Neuronal stem cell (in vitro differentiated cells): ENCODE results near the gene APEH. TPM values are rescaled to one million over a fixed set of nuclear protein-coding genes. Genes with fewer than 3 reads are reported as not detected.
A peak's percentile ranks its signal among the peaks of the same experiment; 100 is the strongest.

ENCODE experiments used
- DNase-seq: peaks from one replicate; pipeline ENCODE4 v3.0.0-alpha.2; 2013; ENCODE audit warnings: low spot score
- H2AFZ ChIP-seq: one replicate; pipeline ENCODE4 v1.6.1; 2013; ENCODE audit warnings: mild to moderate bottlenecking, low read length, inconsistent platforms
- H2AK5ac ChIP-seq: 2 replicates; pipeline ENCODE4 v1.6.1; 2013; ENCODE audit warnings: low read depth, mild to moderate bottlenecking, inconsistent platforms, low read length, moderate library complexity, mixed read lengths
- H2BK120ac ChIP-seq: 2 replicates; pipeline ENCODE4 v1.6.1; 2013; ENCODE audit warnings: low read depth, mild to moderate bottlenecking, inconsistent platforms, low read length, moderate library complexity, mixed read lengths
- H2BK12ac ChIP-seq: one replicate; pipeline ENCODE4 v1.6.1; 2013; ENCODE audit warnings: low read length, inconsistent platforms
- H2BK15ac ChIP-seq: 2 replicates; pipeline ENCODE4 v1.6.1; 2013; ENCODE audit warnings: mild to moderate bottlenecking, low read length, inconsistent platforms, mixed read lengths
- H2BK5ac ChIP-seq: one replicate; pipeline ENCODE4 v1.6.1; 2013; ENCODE audit warnings: inconsistent platforms, mild to moderate bottlenecking, low read length, moderate library complexity
- H3K14ac ChIP-seq: one replicate; pipeline ENCODE4 v1.6.1; 2013; ENCODE audit warnings: low read length, inconsistent platforms
- H3K18ac ChIP-seq: 2 replicates; pipeline ENCODE4 v1.6.1; 2013; ENCODE audit warnings: low read length, inconsistent platforms
- H3K23ac ChIP-seq: 2 replicates; pipeline ENCODE4 v1.6.1; 2013; ENCODE audit warnings: low read depth, mild to moderate bottlenecking, mixed read lengths, low read length, inconsistent platforms; ENCODE audit not compliant: poor library complexity
- H3K27ac ChIP-seq: replicated peaks from 3 replicates; pipeline ENCODE4 v1.5.1; 2013; ENCODE audit warnings: low read length, inconsistent platforms
- H3K27me3 ChIP-seq, 3 experiments: 2 replicates each; pipeline ENCODE4 v1.6.1; 2013; ENCODE audit warnings: low read length in 3 of 3, mild to moderate bottlenecking in 2 of 3, inconsistent platforms in 1 of 3, low read depth in 1 of 3, mixed read lengths in 1 of 3, moderate library complexity in 1 of 3; ENCODE audit not compliant: control insufficient read depth in 3 of 3, insufficient read depth in 3 of 3
- H3K36me3 ChIP-seq, 2 donors: replicated peaks in 1 of 2; 2 replicates each; pipeline ENCODE4 v1.6.1; 2013; ENCODE audit warnings: low read length in 2 of 2; ENCODE audit not compliant: control insufficient read depth in 2 of 2, insufficient read depth in 2 of 2
- H3K4ac ChIP-seq: 2 replicates; pipeline ENCODE4 v1.6.1; 2013; ENCODE audit warnings: inconsistent platforms, mild to moderate bottlenecking, low read length, moderate library complexity
- H3K4me1 ChIP-seq, 2 donors: 1 replicate in 1 of 2; 2 replicates in 1 of 2; pipeline ENCODE4 v1.6.1; 2013; ENCODE audit warnings: low read length in 2 of 2, low read depth in 1 of 2; ENCODE audit not compliant: control insufficient read depth in 2 of 2, insufficient read depth in 1 of 2
- H3K4me2 ChIP-seq: one replicate; pipeline ENCODE4 v1.6.1; 2013; ENCODE audit warnings: mild to moderate bottlenecking, low read length, inconsistent platforms; ENCODE audit not compliant: insufficient read depth, poor library complexity, severe bottlenecking
- H3K4me3 ChIP-seq, 2 donors: 2 replicates each; pipeline ENCODE4 v1.5.1; 2013; ENCODE audit warnings: low read length in 2 of 2, mild to moderate bottlenecking in 2 of 2, inconsistent platforms in 1 of 2, moderate library complexity in 1 of 2
- H3K79me1 ChIP-seq: one replicate; pipeline ENCODE4 v1.6.1; 2013; ENCODE audit warnings: low read depth, mild to moderate bottlenecking, inconsistent platforms, low read length, moderate library complexity
- H3K9ac ChIP-seq: one replicate; pipeline ENCODE4 v1.6.1; 2013; ENCODE audit warnings: mild to moderate bottlenecking, low read depth, low read length, inconsistent platforms; ENCODE audit not compliant: poor library complexity
- H3K9me3 ChIP-seq, 2 donors: replicated peaks in 1 of 2; 2 replicates each; pipeline versions ENCODE3 to v1.6.1; 2013; ENCODE audit warnings: low read length in 2 of 2, mild to moderate bottlenecking in 2 of 2, inconsistent platforms in 1 of 2, low read depth in 1 of 2, mixed read lengths in 1 of 2, moderate library complexity in 1 of 2; ENCODE audit not compliant: control insufficient read depth in 2 of 2, insufficient read depth in 1 of 2
- H4K8ac ChIP-seq: one replicate; pipeline ENCODE4 v1.6.1; 2013; ENCODE audit warnings: low read depth, mild to moderate bottlenecking, inconsistent platforms, low read length, moderate library complexity
- H4K91ac ChIP-seq: one replicate; pipeline ENCODE4 v1.6.1; 2013; ENCODE audit warnings: low read length, low read depth, mild to moderate bottlenecking, inconsistent platforms; ENCODE audit not compliant: poor library complexity
- WGBS, 2 donors: extraction: QIAGEN DNeasy Blood & Tissue Kit; methylation state at CpG; one replicate each; pipeline ENCODE4 v1.1.7; 2013; ENCODE audit warnings: missing lambda C conversion rate in 2 of 2, mixed read lengths in 1 of 2; ENCODE audit not compliant: insufficient read length in 2 of 2, insufficient replicate concordance in 1 of 2; ENCODE audit errors: extremely low coverage in 2 of 2; 5-methylcytosine and 5-hydroxymethylcytosine counted together
- polyA plus RNA-seq, 2 experiments: library from polyadenylated mRNA; stranded (reverse); fragments of 200-250 nt; gene quantifications; one replicate each; pipeline ENCODE4 v1.2.3, GENCODE V29; 2013

The APEH gene
- 50.1 TPM for polyA plus RNA-seq (2013, experiment 1 of 2)
- polyA plus RNA-seq (2013, experiment 2 of 2) = 46.8 TPM

GRCh38 chr3:49673715-49674496, at the start of gene APEH:
TSS of gene APEH (plus strand) at chr3:49674351. CDS start at chr3:49674402, 51 bp downstream.
- peak within 1 kb of the TSS; percentile 90 for H3K9ac ChIP-seq
- H3K18ac ChIP-seq = peak within 1 kb of the TSS; percentile 93
- H3K4me2 ChIP-seq = peak within 1 kb of the TSS; percentile 92
- H3K9me3 ChIP-seq = no peaks in the 10 kb centered on the region
- no peak within 1 kb of the TSS for H2BK12ac ChIP-seq
- H4K8ac ChIP-seq = no peak within 1 kb of the TSS
- H3K27ac ChIP-seq = peak within 1 kb of the TSS; percentile 91
- H2AFZ ChIP-seq = peak within 1 kb of the TSS; percentile 93
- H2BK120ac ChIP-seq = peak within 1 kb of the TSS; percentile 73
- H4K91ac ChIP-seq = no peak within 1 kb of the TSS
- no peaks in the 10 kb centered on the region for H3K27me3 ChIP-seq
- peak within 1 kb of the TSS; percentile 90 to 96 for H3K4me3 ChIP-seq
- H3K23ac ChIP-seq = peak within 1 kb of the TSS; percentile 78
- H3K14ac ChIP-seq = peak within 1 kb of the TSS; percentile 11
- H3K79me1 ChIP-seq = peaks cover 4% of the 10 kb centered on the region
- peak within 1 kb of the TSS; percentile 97 for H2AK5ac ChIP-seq
- H3K36me3 ChIP-seq = peaks cover 26 to 38% of the 10 kb centered on the region in 2 donors
- peak; percentile 95 for DNase-seq
- H3K4me1 ChIP-seq = peaks cover 7 to 10% of the 10 kb centered on the region in 2 donors
- peak within 1 kb of the TSS; percentile 80 for H3K4ac ChIP-seq
- WGBS, 2 donors = no CpG with 5 or more reads among the region's 71 CpGs
- H2BK15ac ChIP-seq = peak within 1 kb of the TSS; percentile 32
- H2BK5ac ChIP-seq = peak within 1 kb of the TSS; percentile 78

- Histone ChIP-seq H3K4me3 (no peak overlapping the region), H3K9ac (peak overlapping the region; percentile 73), H4K8ac (no peak overlapping the region), H2BK12ac (no peak overlapping the region), H3K4ac (no peak overlapping the region), H3K36me3 (peaks cover 0 to 15% of the 10 kb centered on the region in 2 donors), H2AK5ac (no peak overlapping the region), H3K27ac (no peak overlapping the region), H2AFZ (no peak overlapping the region), H3K4me2 (no peak overlapping the region), H3K9me3 (no peaks in the 10 kb centered on the region), H3K27me3 (no peaks in the 10 kb centered on the region), H3K4me1 (no peaks in the 10 kb centered on the region), H3K23ac (no peak overlapping the region), H4K91ac (no peak overlapping the region), H3K14ac (peak overlapping the region; percentile 51), H2BK120ac (no peak overlapping the region), H3K18ac (peak overlapping the region; percentile 13), H2BK5ac (no peak overlapping the region), H2BK15ac (no peak overlapping the region), H3K79me1 (no peaks in the 10 kb centered on the region)
- no CpG with 5 or more reads among the region's 13 CpGs for WGBS, 2 donors
- no peak for DNase-seq
Measured at GRCh38 chr3:49625071-49625470, 49.1 kb upstream of the APEH start.

- no peak overlapping the region for H4K8ac ChIP-seq
- H3K27ac ChIP-seq = no peak overlapping the region
- no peak for DNase-seq
- no peaks in the 10 kb centered on the region for H3K4me1 ChIP-seq
- no peak overlapping the region for H3K4ac ChIP-seq
- no CpG with 5 or more reads among the region's 8 CpGs for WGBS, 2 donors
- no peak overlapping the region for H3K9ac ChIP-seq
- no peak overlapping the region for H2AK5ac ChIP-seq
- H3K4me3 ChIP-seq = no peak overlapping the region
- H2AFZ ChIP-seq = no peak overlapping the region
- no peak overlapping the region for H2BK12ac ChIP-seq
- H2BK120ac ChIP-seq = no peak overlapping the region
- H3K9me3 ChIP-seq = peaks cover 0 to 3% of the 10 kb centered on the region in 2 donors
- H2BK5ac ChIP-seq = no peak overlapping the region
- no peak overlapping the region for H2BK15ac ChIP-seq
- no peak overlapping the region for H3K14ac ChIP-seq
- H3K23ac ChIP-seq = no peak overlapping the region
- H4K91ac ChIP-seq = no peak overlapping the region
- no peaks in the 10 kb centered on the region for H3K79me1 ChIP-seq
- H3K4me2 ChIP-seq = no peak overlapping the region
- H3K18ac ChIP-seq = no peak overlapping the region
- peaks cover 0 to 19% of the 10 kb centered on the region in 2 donors for H3K36me3 ChIP-seq
- H3K27me3 ChIP-seq = no peaks in the 10 kb centered on the region
Measured at GRCh38 chr3:49626101-49626581, 48.0 kb upstream of the APEH start.

GRCh38 chr3:49626796-49627195, 47.4 kb upstream of the APEH start:
- no peak overlapping the region for H3K23ac ChIP-seq
- H3K4me2 ChIP-seq = no peak overlapping the region
- H2BK15ac ChIP-seq = no peak overlapping the region
- no peak overlapping the region for H3K4ac ChIP-seq
- no peak overlapping the region for H3K14ac ChIP-seq
- no peak overlapping the region for H3K9ac ChIP-seq
- H3K4me1 ChIP-seq = no peaks in the 10 kb centered on the region
- no peak overlapping the region for H2BK5ac ChIP-seq
- no peak overlapping the region for H4K8ac ChIP-seq
- no peak for DNase-seq
- H3K9me3 ChIP-seq = peaks cover 0 to 8% of the 10 kb centered on the region in 2 donors
- H3K27ac ChIP-seq = no peak overlapping the region
- no peak overlapping the region for H3K18ac ChIP-seq
- H4K91ac ChIP-seq = no peak overlapping the region
- H3K27me3 ChIP-seq = no peaks in the 10 kb centered on the region
- H3K79me1 ChIP-seq = no peaks in the 10 kb centered on the region
- H3K4me3 ChIP-seq = no peak overlapping the region
- no peak overlapping the region for H2BK120ac ChIP-seq
- no peak overlapping the region for H2BK12ac ChIP-seq
- no peak overlapping the region for H2AFZ ChIP-seq
- no CpG with 5 or more reads among the region's 1 CpG for WGBS, 2 donors
- no peak overlapping the region for H2AK5ac ChIP-seq
- H3K36me3 ChIP-seq = peaks cover 0 to 19% of the 10 kb centered on the region in 2 donors
